HG03521 (cell line): ENCODE data around the gene RBM15B.

ENCODE experiments used
- ATAC-seq: cut with Tn5 transposase; IDR thresholded peaks from one replicate; pipeline ENCODE4 v1.9.1; 2021; ENCODE audit warnings: mild to moderate bottlenecking, moderate library complexity; ENCODE audit not compliant: unreplicated experiment

RBM15B gene

GRCh38 chr3:51436998-51437639, 46.0 kb downstream of the RBM15B start:
- no peak for ATAC-seq

DNA sequence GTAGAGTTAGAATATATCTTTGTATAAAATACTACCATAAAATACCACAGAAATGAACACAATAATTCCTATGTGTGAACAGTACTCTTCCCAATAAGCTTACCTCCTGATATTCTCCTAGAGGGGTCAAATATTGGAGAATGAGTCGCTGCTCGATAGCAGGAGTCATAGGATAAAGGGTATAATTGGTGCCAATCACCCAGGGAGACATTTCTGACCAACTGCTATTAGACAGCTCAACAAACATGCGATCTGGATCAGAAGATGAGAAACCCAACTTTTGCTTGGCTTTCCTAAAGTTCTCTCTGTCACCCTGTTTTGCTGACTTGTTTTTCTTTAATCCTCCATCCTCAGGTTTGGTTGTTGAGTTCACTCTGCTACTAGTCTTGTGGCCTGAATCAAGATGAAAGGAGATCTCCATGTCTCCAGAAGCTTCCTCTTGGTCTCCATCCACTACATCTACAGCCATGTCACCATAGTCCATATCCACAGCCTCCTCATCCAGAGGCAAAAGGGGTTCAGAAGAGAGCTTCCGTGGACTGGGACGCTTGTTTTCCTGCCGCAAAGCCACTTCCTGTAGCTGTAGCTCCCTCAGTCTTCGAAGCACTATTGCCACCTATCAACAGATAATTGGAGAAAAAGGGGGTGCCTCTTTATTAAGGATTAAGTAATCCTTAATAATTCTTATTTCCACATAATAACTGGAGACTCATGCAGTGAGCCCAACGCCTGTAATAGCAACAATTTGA, 50.4 kb downstream of the RBM15B start:
- ATAC-seq = no peak

DNA sequence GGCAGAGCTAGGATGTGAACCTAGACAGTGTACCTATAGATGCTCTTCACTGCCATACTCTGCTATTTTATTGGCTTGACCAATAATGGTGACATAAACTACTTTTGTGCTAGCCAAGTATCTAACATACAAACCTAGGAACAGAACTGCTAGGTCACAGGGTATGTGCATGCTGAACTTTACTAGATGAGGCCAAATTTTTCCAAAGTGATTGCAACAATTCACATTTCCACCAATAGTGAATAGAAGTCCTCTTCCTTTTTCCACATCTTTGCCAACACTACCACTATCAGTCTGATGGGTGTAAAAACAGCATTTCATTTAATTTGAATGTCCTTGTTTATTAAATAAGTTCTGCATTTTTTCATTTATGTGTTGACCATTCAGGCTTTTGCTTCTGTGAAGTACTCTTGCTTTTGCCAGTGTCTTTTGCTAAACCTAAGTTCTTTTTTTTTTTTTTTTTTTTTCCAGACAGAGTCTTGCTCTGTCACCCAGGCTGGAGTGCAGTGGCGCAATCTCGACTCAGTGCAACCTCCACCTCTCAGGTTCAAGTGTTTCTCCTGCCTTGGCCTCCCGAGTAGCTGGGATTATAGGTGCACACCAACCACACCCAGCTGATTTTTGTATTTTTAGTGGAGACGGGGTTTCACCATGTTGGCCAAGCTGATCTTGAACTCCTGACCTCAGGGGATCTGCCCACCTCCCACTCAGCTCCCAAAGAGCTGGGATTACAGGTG, 54.6 kb downstream of the RBM15B start:
- ATAC-seq = no peak
